ENCODE results near the gene LRP4.

Gene LRP4

DNA sequence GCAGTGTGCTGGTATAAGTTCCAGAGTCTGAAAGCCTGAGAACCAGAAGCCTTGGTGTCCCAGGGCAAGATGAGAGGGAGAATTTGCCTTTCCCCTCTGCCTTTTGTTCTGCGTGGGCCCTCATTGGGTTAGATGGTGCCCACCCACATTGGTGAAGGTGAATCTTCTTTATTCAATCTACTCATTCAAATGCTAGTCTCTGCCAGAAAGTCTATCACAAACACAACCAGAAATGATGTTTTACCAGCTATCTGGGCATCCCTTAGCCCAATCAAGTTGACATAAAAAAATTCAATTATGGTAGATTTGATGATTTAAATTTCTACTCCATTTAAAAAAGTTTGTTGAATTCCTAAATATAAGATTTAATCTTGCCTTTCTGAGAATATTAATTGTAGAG, 40.4 kb upstream of the LRP4 start:
- H3K36me3 ChIP-seq = peaks cover 0 to 3% (median 0%) of the 10 kb centered on the region in 3 donors
- DNase-seq = no peak
- intact Hi-C loops (cut with DNase I; ENCODE audit: low total_unique reads) = no loop called here
- H3K4me3 ChIP-seq = no peak overlapping the region
- no peaks in the 10 kb centered on the region for H3K27me3 ChIP-seq
- no peaks in the 10 kb centered on the region for H3K9me3 ChIP-seq
- TF ChIP-seq, protein P1, sequence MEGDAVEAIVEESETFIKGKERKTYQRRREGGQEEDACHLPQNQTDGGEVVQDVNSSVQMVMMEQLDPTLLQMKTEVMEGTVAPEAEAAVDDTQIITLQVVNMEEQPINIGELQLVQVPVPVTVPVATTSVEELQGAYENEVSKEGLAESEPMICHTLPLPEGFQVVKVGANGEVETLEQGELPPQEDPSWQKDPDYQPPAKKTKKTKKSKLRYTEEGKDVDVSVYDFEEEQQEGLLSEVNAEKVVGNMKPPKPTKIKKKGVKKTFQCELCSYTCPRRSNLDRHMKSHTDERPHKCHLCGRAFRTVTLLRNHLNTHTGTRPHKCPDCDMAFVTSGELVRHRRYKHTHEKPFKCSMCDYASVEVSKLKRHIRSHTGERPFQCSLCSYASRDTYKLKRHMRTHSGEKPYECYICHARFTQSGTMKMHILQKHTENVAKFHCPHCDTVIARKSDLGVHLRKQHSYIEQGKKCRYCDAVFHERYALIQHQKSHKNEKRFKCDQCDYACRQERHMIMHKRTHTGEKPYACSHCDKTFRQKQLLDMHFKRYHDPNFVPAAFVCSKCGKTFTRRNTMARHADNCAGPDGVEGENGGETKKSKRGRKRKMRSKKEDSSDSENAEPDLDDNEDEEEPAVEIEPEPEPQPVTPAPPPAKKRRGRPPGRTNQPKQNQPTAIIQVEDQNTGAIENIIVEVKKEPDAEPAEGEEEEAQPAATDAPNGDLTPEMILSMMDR (IDR thresholded peaks at IDR 0.05) = no peak
- no peak overlapping the region for H3K27ac ChIP-seq
- H3K4me1 ChIP-seq = no peaks in the 10 kb centered on the region

DNA sequence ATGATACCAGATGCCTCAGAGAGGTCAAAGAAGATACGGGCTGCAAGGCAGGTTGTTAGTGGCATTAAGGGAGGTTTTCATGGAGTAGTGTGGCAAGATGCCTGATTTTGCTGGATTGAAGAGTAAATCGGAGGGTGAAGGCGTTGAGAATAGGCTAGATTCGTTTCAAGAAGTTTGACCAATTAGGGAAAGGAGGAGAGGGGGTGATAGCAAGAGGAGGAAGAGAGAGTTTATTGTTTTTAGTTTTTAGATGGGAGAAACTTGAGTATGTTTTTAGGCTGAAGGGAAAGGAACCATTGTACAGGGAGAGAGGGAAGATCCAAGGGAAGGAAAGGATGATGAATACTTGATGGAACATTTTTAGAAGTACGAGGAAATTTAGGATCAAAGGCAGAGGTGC, 34.7 kb upstream of the LRP4 start:
- DNase-seq = no peak
- H3K27me3 ChIP-seq = no peaks in the 10 kb centered on the region
- no peak overlapping the region for H3K27ac ChIP-seq
- H3K9me3 ChIP-seq = no peaks in the 10 kb centered on the region
- H3K4me1 ChIP-seq = no peaks in the 10 kb centered on the region
- intact Hi-C loops (cut with DNase I; ENCODE audit: low total_unique reads) = no loop called here
- TF ChIP-seq, protein P1 (IDR thresholded peaks at IDR 0.05) = no peak
- no peak overlapping the region for H3K4me3 ChIP-seq
- peaks cover 0 to 2% (median 0%) of the 10 kb centered on the region in 3 donors for H3K36me3 ChIP-seq

DNA sequence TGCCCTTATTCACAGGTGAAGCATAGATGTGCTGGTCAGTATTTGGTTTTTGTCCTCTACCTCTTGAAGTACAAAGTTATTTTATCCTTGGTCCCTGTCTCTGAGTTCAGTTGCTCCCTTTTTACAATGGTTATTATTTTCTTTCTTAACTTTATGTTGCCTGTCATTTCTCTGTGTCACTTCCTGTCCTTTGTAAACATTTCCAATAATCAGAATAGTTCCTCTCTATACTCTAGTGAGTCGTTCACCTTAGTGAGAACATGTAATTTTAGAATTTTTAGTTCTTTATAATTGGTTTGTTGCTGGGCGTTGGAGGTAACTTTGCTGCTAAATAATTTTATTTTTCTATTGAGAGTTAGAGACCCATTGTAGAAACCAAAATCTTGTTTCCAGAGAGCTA, 34.2 kb upstream of the LRP4 start:
- TF ChIP-seq, protein P1 (IDR thresholded peaks at IDR 0.05) = no peak
- no peaks in the 10 kb centered on the region for H3K27me3 ChIP-seq
- H3K27ac ChIP-seq = no peak overlapping the region
- no peak for DNase-seq
- peaks cover 0 to 4% (median 0%) of the 10 kb centered on the region in 3 donors for H3K36me3 ChIP-seq
- H3K4me3 ChIP-seq = no peak overlapping the region
- H3K4me1 ChIP-seq = peaks cover 0 to 3% (median 0%) of the 10 kb centered on the region in 4 donors
- H3K9me3 ChIP-seq = no peaks in the 10 kb centered on the region
- intact Hi-C loops (cut with DNase I; ENCODE audit: low total_unique reads) = no loop called here

DNA sequence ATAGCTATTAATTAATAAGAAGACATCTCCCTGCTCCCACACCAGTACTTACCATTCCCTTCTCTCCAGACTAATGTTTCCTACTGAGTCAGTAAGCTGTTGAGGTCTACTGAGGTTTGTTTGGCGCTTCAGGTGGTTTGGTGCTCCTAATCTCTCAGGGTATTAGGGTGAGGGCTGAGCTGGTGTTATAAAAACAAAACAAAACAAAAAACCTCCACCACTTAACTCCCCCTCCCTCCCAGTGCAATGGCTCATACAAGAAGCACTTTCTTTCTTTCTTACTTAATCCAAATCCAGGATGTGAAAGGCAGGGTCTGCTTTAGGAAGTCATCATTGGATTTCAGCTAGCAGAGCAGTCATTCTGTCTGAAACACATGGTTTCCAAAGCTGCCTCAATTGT, 33.5 kb upstream of the LRP4 start:
- Histone ChIP-seq H3K4me1 (peaks cover 0 to 3% (median 0%) of the 10 kb centered on the region in 4 donors), H3K27ac (no peak overlapping the region), H3K9me3 (no peaks in the 10 kb centered on the region), H3K27me3 (no peaks in the 10 kb centered on the region), H3K36me3 (peaks cover 0 to 4% (median 0%) of the 10 kb centered on the region in 3 donors), H3K4me3 (no peak overlapping the region)
- TF ChIP-seq, protein P1 (IDR thresholded peaks at IDR 0.05) = no peak
- intact Hi-C loops (cut with DNase I; ENCODE audit: low total_unique reads) = no loop called here
- DNase-seq = no peak

DNA sequence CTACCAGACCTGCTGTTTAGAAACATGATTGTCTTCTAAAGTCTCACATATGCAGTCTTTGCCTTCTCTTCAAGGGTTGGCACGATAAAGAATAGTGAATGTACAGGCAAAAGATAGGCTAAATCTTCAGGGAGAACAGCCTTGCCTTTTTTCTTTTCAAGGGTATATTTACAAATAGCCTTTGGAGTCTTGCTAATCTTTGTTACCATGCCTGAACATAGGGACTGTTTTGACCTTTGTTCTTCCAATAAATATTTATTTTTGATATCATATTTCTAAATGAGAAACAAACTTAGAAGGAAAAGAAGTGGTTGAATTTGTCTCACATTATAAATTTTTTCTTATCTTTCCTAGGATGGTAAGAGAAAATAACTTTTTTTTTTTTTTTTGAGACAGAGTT, 30.9 kb upstream of the LRP4 start:
- no peak for DNase-seq
- intact Hi-C loops (cut with DNase I; ENCODE audit: low total_unique reads) = no loop called here
- TF ChIP-seq, protein P1 (IDR thresholded peaks at IDR 0.05) = no peak

More for the DNA sequence above, 30.9 kb upstream of the LRP4 start:
- Histone ChIP-seq H3K9me3 (no peaks in the 10 kb centered on the region), H3K36me3 (peaks cover 0 to 4% (median 0%) of the 10 kb centered on the region in 3 donors), H3K27me3 (no peaks in the 10 kb centered on the region), H3K27ac (no peak overlapping the region), H3K4me3 (no peak overlapping the region), H3K4me1 (peaks cover 0 to 3% (median 0%) of the 10 kb centered on the region in 4 donors)

Data from tibial artery (tissue), 4 donors.